A673 (cell line): Measurements from ENCODE around the gene NAB2. TPM values are rescaled to one million over a fixed set of nuclear protein-coding genes. Genes with fewer than 3 reads are reported as not detected.

Source experiments
- BruUV-seq: library from RNA; stranded (reverse); fragments of 400-500 nt; replicated peaks from 2 replicates; lab custom pipeline; 2021; lab: Mats Ljungman, UMichigan
- CTCF ChIA-PET: fragments of 300-600 bp; sonication (Branson Sonifier 250); formaldehyde crosslinking; loops from one replicate; lab custom pipeline; 2022; ENCODE audit warnings: antibody characterized with exemption; lab: Charles Lee
- POLR2A ChIA-PET: fragments of 300-600 bp; sonication (Branson Sonifier 250); formaldehyde crosslinking; loops from one replicate; lab custom pipeline; 2022; ENCODE audit warnings: antibody characterized with exemption; ENCODE audit not compliant: low non-redundant PET; lab: Charles Lee
- DNase-seq: peaks from one replicate; pipeline ENCODE4 v3.0.0-alpha.2; 2015; ENCODE audit warnings: low spot score
- H3K27ac ChIP-seq: fragments of 200-600 bp; sonication (generic); 2 replicates; pipeline ENCODE4 v1.5.1; 2016; ENCODE audit warnings: mixed run types, low read depth, mild to moderate bottlenecking, mixed read lengths, antibody characterized with exemption, low read length; ENCODE audit not compliant: poor library complexity, severe bottlenecking
- H3K27me3 ChIP-seq: fragments of 200-600 bp; sonication (generic); replicated peaks from 2 replicates; pipeline ENCODE4 v1.6.1; 2017; ENCODE audit warnings: mixed run types, low read depth, mild to moderate bottlenecking, mixed read lengths, antibody characterized with exemption, low read length; ENCODE audit not compliant: insufficient read depth, poor library complexity
- H3K36me3 ChIP-seq: fragments of 200-600 bp; sonication (generic); 2 replicates; pipeline ENCODE4 v1.6.1; 2016; ENCODE audit warnings: mixed run types, mild to moderate bottlenecking, mixed read lengths, antibody characterized with exemption, low read length; ENCODE audit not compliant: insufficient read depth, poor library complexity, severe bottlenecking
- H3K4me1 ChIP-seq: fragments of 200-600 bp; sonication (generic); 2 replicates; pipeline ENCODE4 v1.6.1; 2017; ENCODE audit warnings: mixed run types, mild to moderate bottlenecking, mixed read lengths, antibody characterized with exemption, low read length; ENCODE audit not compliant: insufficient read depth, poor library complexity, severe bottlenecking
- H3K4me3 ChIP-seq: fragments of 200-600 bp; sonication (generic); 2 replicates; pipeline ENCODE4 v1.5.1; 2016; ENCODE audit warnings: low read depth, mixed run types, mild to moderate bottlenecking, mixed read lengths, low read length; ENCODE audit not compliant: poor library complexity, severe bottlenecking
- H3K9me3 ChIP-seq: fragments of 200-600 bp; sonication (generic); 2 replicates; pipeline ENCODE4 v1.6.1; 2016; ENCODE audit warnings: mixed run types, low read depth, mild to moderate bottlenecking, mixed read lengths, antibody characterized with exemption, low read length; ENCODE audit not compliant: poor library complexity, severe bottlenecking
- CTCF ChIP-seq: fragments of 300-800, 200-600 bp; sonication (generic); conservative IDR thresholded peaks from 2 replicates; pipeline ENCODE4 v1.5.1; 2017; ENCODE audit warnings: low read depth, mild to moderate bottlenecking, antibody characterized with exemption, low read length, moderate library complexity, mixed read lengths
- EZH2 ChIP-seq: fragments of 200-600 bp; sonication (generic); IDR thresholded peaks from 2 replicates; pipeline ENCODE4 v1.6.1; 2017; ENCODE audit warnings: borderline replicate concordance, low read depth, mild to moderate bottlenecking, mixed read lengths, antibody characterized with exemption, low read length; ENCODE audit not compliant: poor library complexity, severe bottlenecking
- intact Hi-C: fragments of 100-400 bp; cut with micrococcal nuclease; formaldehyde crosslinking; loops from one replicate; pipeline ENCODE4 v1.10.0; 2022; ENCODE audit not compliant: unreplicated experiment
- total RNA-seq: library from RNA; stranded (reverse); gene quantifications from 2 replicates; pipeline ENCODE4 v1.2.3, GENCODE V29; 2021

NAB2 gene
- total RNA-seq, 1 experiment from 2014 or later = 61.8 TPM

DNA sequence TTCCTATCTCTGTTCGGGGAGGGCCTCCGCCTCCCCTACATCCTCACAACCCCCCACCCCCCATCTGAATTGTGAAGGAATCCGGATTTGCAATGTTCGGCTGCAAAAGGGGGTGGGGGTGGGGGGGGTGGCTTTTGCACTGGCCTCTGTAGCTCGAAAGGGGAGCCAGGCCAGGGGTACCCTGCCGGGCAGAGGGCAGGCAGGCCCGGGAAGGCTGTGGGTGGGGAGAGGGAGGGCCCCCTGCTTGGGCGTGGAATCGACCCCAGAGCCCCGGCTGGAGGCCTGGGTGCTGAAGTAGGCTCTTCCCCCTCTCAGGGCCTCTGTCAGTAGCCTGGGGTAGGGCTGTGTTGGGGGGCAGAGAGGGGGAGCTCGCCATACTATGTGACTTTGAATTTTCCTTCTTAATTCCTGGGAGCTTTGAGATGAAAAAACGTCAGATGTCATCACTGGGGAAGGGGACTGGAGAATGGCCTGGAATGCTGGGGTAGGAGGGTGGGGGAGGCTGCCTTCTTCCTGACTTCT is 40.5 kb downstream of the NAB2 start:
- CTCF ChIA-PET = no interaction called here

DNA sequence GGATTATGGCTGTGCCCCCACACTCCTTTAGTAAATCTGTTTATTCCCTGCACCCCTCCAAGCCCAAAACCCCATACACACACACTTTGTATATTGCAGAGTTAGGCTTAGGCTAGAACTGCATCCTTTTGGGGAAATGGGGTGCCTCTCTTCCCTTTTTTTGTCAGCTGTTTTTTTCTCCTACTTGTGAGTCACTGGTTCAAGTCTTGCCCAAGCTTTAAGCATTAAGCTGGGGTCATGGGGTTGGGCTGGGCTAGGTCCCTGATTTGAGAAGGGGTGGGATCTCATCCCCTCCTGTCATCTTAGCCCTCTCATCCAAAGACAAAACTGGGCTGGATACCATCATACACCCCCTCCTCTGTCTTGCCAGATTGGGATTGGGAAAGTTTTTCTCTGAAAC is 41.0 kb downstream of the NAB2 start:
- H3K4me1 ChIP-seq = peaks cover 14% of the 10 kb centered on the region
- BruUV-seq = no TSS peak
- peak overlapping the region; percentile 92 for H3K4me3 ChIP-seq
- ChIA-PET CTCF (no interaction called here), POLR2A (no interaction called here)
- H3K36me3 ChIP-seq = no peaks in the 10 kb centered on the region
- intact Hi-C loops = loop anchor here (5.0 kb wide), 1 partner anchor 112 kb away; no protein-coding TSS in a partner anchor
- no peak overlapping the region for H3K27ac ChIP-seq
- no peak for TF ChIP-seq EZH2
- no peak for TF ChIP-seq CTCF
- no peaks in the 10 kb centered on the region for H3K9me3 ChIP-seq
- no peaks in the 10 kb centered on the region for H3K27me3 ChIP-seq
- no peak for DNase-seq

More for the DNA sequence above, 40.5 kb downstream of the NAB2 start:
- POLR2A ChIA-PET = no interaction called here
- Histone ChIP-seq H3K9me3 (no peaks in the 10 kb centered on the region), H3K27me3 (no peaks in the 10 kb centered on the region), H3K4me3 (peak overlapping the region; percentile 92), H3K36me3 (no peaks in the 10 kb centered on the region), H3K27ac (peak overlapping the region; percentile 67), H3K4me1 (peaks cover 14% of the 10 kb centered on the region)
- no peak for DNase-seq
- intact Hi-C loops = loop anchor here (5.0 kb wide), 1 partner anchor 113 kb away; no protein-coding TSS in a partner anchor
- TF ChIP-seq EZH2 (no peak), CTCF (no peak)
- no TSS peak for BruUV-seq

DNA sequence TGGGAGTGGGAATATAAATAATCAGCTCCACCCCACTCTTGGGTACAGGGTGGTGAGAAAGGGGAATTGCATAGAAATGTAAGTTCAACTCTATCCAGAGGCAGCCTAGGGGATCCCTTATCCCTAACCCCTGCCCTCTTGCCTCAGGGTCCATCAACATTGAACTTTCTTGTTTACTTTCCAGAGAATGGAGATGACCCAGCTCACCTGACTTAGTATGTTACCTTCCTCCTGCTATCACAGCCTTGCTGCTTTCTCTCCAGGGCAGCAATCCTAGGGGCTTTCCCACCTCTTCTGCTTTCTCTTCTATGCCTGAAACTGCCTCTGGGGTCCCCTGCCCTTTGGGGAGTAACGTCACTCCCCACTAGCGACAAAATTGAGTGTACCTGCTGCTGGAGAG is 42.0 kb downstream of the NAB2 start:
- no peak for TF ChIP-seq CTCF
- TF ChIP-seq EZH2 = no peak
- BruUV-seq = no TSS peak
- intact Hi-C loops = no loop called here
- CTCF ChIA-PET = no interaction called here
- no peak for DNase-seq
- Histone ChIP-seq H3K4me1 (peaks cover 23% of the 10 kb centered on the region), H3K4me3 (no peak overlapping the region), H3K36me3 (no peaks in the 10 kb centered on the region), H3K27ac (no peak overlapping the region), H3K27me3 (no peaks in the 10 kb centered on the region), H3K9me3 (no peaks in the 10 kb centered on the region)
- POLR2A ChIA-PET = no interaction called here
